Colonic mucosa (tissue), 4 donors: Measurements from ENCODE around the gene TENM3. TPM values are rescaled to one million over a fixed set of nuclear protein-coding genes. Genes with fewer than 3 reads are reported as not detected.

Source experiments
- DNase-seq: peaks from one replicate; pipeline ENCODE4 v3.0.0-alpha.2; 2020
- H3K27ac ChIP-seq: fragments of 200-600 bp; one replicate; pipeline ENCODE4 v1.8.0; 2021
- H3K27me3 ChIP-seq: fragments of 200-600 bp; one replicate; pipeline ENCODE4 v1.8.0; 2021
- H3K36me3 ChIP-seq: fragments of 200-600 bp; one replicate; pipeline ENCODE4 v1.8.0; 2021
- H3K4me1 ChIP-seq: fragments of 200-600 bp; one replicate; pipeline ENCODE4 v1.8.0; 2021; ENCODE audit warnings: mild to moderate bottlenecking
- H3K4me3 ChIP-seq: fragments of 200-600 bp; one replicate; pipeline ENCODE4 v1.8.0; 2021
- H3K9ac ChIP-seq, 2 donors: one replicate each; pipeline ENCODE4 v1.7.0; 2013; ENCODE audit warnings: control low read depth in 2 of 2, low read depth in 2 of 2, low read length in 2 of 2
- H3K9me3 ChIP-seq: fragments of 200-600 bp; one replicate; pipeline ENCODE4 v1.8.0; 2021
- CTCF ChIP-seq: fragments of 200-600 bp; IDR thresholded peaks from one replicate; pipeline ENCODE4 v1.8.0; 2022; ENCODE audit warnings: antibody characterized with exemption, mild to moderate bottlenecking
- intact Hi-C: fragments of 100-400 bp; cut with DNase I; formaldehyde crosslinking; loops from one replicate; pipeline ENCODE4 v1.14.1; 2022
- total RNA-seq, 2 donors: library from RNA; stranded (reverse); fragmentation: NEBNext Ultra II Directional in 1 of 2; extraction: Animal tissue kit (Norgen Biotek cat#: 25700) in 1 of 2; gene quantifications; one replicate each; pipeline ENCODE4 v1.2.1, GENCODE V29; 2021
- donor health status: healthy.
- donor health status: DM: no; HTN: no; CAD: no.
- donor health status: DM: no; HTN: no; CAD: no.

The TENM3 gene
- total RNA-seq, 2 donors from 2014 or later, result 0.32 to 1.6 TPM

GRCh38 chr4:182261651-182262223 lies 18.5 kb downstream of the TENM3 start:
- no peak for TF ChIP-seq CTCF
- Histone ChIP-seq H3K36me3 (no peaks in the 10 kb centered on the region), H3K4me3 (no peak overlapping the region), H3K9me3 (no peaks in the 10 kb centered on the region), H3K9ac (no peak overlapping the region), H3K27me3 (no peaks in the 10 kb centered on the region), H3K27ac (no peak overlapping the region), H3K4me1 (no peaks in the 10 kb centered on the region)
- DNase-seq, result no peak
- intact Hi-C loops, result no loop called here

- Histone ChIP-seq H3K4me1 (no peaks in the 10 kb centered on the region), H3K27ac (no peak overlapping the region), H3K9me3 (no peaks in the 10 kb centered on the region), H3K4me3 (no peak overlapping the region), H3K9ac (no peak overlapping the region), H3K36me3 (no peaks in the 10 kb centered on the region), H3K27me3 (no peaks in the 10 kb centered on the region)
- no peak for DNase-seq
- no peak for TF ChIP-seq CTCF
- intact Hi-C loops, result no loop called here
Measured at GRCh38 chr4:182263562-182263961, 20.4 kb downstream of the TENM3 start.

- no peaks in the 10 kb centered on the region for H3K27me3 ChIP-seq
- no peaks in the 10 kb centered on the region for H3K4me1 ChIP-seq
- no peak overlapping the region for H3K4me3 ChIP-seq
- no peak for TF ChIP-seq CTCF
- no peaks in the 10 kb centered on the region for H3K36me3 ChIP-seq
- intact Hi-C loops, result no loop called here
- no peak overlapping the region for H3K9ac ChIP-seq
- no peaks in the 10 kb centered on the region for H3K9me3 ChIP-seq
- DNase-seq, result no peak
- H3K27ac ChIP-seq, result no peak overlapping the region
Measured at GRCh38 chr4:182264139-182264752, 21.0 kb downstream of the TENM3 start.

- intact Hi-C loops, result no loop called here
- DNase-seq, result no peak
- no peak overlapping the region for H3K4me3 ChIP-seq
- no peaks in the 10 kb centered on the region for H3K9me3 ChIP-seq
- no peaks in the 10 kb centered on the region for H3K36me3 ChIP-seq
- H3K27ac ChIP-seq, result no peak overlapping the region
- TF ChIP-seq CTCF, result no peak
- H3K27me3 ChIP-seq, result no peaks in the 10 kb centered on the region
- H3K9ac ChIP-seq, result no peak overlapping the region
- no peaks in the 10 kb centered on the region for H3K4me1 ChIP-seq
Measured at GRCh38 chr4:182265881-182266280, 22.7 kb downstream of the TENM3 start.

- H3K9ac ChIP-seq, result no peak overlapping the region
- no peaks in the 10 kb centered on the region for H3K27me3 ChIP-seq
- H3K4me3 ChIP-seq, result no peak overlapping the region
- no peak overlapping the region for H3K27ac ChIP-seq
- intact Hi-C loops, result no loop called here
- TF ChIP-seq CTCF, result no peak
- H3K9me3 ChIP-seq, result no peaks in the 10 kb centered on the region
- no peaks in the 10 kb centered on the region for H3K4me1 ChIP-seq
- DNase-seq, result no peak
- H3K36me3 ChIP-seq, result no peaks in the 10 kb centered on the region
Measured at GRCh38 chr4:182267048-182267447, 23.8 kb downstream of the TENM3 start.
